HG03565 (cell line): ENCODE results near the gene AAK1.
"Not testable (repeated sequence)": the region's sequence is repeated elsewhere in the genome, so short reads cannot be mapped to it uniquely, and the experiment has no call there.

Experiments
- ATAC-seq: cut with Tn5 transposase; IDR thresholded peaks from one replicate; pipeline ENCODE4 v1.9.1; 2021; ENCODE audit warnings: mild to moderate bottlenecking, moderate library complexity; ENCODE audit not compliant: unreplicated experiment

The AAK1 gene

GRCh38 chr2:69643602-69644505 is at the start of gene AAK1:
Gene AAK1, minus strand, starts transcription at chr2:69643739. Its CDS starts 699 bp downstream, at chr2:69643040.
- ATAC-seq, result peak; percentile 29

DNA sequence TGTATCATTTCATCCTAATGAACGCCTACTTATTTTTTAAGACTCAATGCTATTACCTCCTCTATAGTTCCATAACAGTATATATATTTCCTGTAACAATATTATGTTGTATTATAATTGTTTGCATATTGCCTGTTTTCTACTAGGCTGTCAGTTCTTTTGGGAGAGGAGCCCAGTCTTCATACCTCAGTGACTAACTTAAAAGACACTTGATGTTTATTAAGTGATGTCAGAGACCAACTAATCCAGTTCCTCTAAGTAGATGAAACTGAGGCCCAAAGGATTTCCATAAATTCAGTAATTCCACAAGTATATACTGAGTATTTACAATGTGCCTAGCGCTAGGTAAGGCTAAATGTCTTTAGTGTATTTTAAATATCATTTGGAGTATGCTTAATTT is 48.9 kb upstream of the AAK1 start:
- ATAC-seq, result no peak

DNA sequence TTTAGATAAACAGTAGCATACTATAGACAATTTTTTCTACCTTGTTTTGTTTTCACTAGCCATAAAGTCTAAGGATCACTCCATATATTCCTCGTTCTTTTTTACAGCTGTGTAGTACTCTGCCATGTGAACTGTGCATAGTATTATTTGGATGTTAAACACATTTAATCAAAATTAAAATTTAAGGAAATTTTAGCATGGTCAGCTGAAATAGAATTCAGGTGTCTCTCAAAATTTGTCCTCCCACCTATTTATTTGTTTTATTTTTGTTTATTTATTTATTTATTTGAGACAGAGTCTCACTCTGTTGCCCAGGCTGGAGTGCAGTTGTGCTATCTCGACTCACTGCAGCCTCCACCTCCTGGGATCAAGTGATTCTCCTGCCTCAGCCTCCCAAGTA is 46.4 kb upstream of the AAK1 start:
- ATAC-seq, result no peak

DNA sequence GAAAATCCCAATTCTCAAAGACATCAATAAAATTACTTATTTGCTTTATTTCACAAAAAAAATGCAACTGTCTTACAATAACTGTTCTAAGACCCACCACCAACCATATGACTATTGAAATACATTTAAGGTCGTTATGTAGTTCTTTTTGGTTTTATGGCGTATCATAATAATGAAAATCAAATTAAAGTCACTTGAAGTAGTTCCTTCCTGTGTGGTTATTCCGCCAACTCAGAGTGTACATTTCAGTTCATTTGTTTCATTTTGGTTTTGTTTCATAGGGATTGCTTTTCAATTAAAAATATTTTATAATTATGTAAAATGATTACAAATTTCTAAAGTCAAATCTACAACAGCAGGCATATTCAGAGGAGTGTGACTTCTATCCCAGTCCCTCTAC is 45.9 kb upstream of the AAK1 start:
- no peak for ATAC-seq

- no peak for ATAC-seq
Observed at GRCh38 chr2:69687971-69688611, 44.6 kb upstream of the AAK1 start.

GRCh38 chr2:69686813-69687212 is 43.3 kb upstream of the AAK1 start:
- ATAC-seq, result no peak

- ATAC-seq, result no peak
Observed at GRCh38 chr2:69685321-69686048, 41.9 kb upstream of the AAK1 start.

- no peak for ATAC-seq
Observed at GRCh38 chr2:69683170-69683971, 39.8 kb upstream of the AAK1 start.

DNA sequence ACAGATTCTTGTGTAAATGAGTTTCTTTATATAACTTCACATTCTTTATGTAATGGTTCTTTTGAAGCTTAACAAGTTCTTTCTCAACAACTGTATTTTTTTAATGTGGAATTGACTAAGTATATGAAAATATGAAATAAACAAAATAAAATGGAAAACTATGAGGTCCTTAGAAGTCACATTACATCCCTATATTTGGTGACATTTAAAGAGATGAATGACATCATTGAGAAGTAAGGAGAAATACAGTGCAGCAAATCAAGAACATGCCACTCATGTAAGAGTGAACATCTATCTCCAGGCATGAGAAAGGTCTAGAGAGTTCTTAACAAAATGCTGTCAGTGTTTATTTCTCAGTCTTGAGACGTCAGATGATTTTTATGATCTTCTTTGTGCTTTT is 39.0 kb upstream of the AAK1 start:
- no peak for ATAC-seq

DNA sequence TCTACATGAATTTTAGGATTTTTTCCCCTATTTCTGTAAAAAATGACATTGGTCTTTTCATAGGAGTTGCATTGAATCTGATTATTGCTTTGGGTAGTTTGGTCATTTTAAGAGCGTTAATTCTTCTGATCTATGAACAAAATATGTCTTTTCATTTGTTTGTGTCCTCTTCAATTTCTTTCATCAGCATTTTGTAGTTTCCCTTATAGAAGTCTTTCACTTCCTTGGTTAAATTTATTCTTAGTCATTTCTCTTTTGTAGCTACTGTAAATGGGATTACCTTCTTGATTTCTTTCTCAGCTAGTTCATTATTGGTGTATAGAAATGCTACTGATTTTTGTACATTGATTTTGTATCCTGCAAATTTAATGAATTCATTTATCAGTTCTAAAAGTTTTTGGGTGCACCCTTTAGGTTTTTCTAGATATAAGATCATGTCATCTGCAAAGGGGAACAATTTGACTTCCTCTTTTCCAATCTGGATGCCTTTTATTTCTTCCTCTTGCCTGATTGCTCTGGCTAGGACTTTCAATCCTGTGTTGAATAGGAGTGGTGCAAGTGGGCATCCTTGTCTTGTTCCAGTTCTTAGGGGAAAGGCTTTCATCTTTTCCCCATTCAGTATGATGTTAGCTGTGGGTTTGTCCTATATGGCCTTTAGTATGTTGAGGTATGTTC is 36.6 kb upstream of the AAK1 start:
- ATAC-seq, result no peak

DNA sequence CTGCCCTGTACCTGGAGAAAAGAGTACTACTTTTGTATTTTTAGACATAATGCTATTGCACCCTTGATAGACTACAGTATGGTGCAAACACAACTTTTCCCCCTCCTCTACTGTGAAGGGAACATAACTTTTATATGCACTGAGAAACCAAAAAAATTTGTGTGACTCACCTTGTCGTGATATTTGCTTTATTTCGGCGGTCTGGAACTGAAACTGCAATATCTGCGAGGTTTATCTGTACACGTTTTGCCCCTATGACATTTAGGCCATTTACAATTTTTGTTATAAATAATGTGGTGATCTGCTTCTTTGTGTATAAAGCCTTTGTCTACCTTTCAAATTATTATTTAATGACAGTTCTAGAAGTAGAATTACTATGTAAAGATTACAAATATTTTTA is 34.4 kb upstream of the AAK1 start:
- no peak for ATAC-seq

DNA sequence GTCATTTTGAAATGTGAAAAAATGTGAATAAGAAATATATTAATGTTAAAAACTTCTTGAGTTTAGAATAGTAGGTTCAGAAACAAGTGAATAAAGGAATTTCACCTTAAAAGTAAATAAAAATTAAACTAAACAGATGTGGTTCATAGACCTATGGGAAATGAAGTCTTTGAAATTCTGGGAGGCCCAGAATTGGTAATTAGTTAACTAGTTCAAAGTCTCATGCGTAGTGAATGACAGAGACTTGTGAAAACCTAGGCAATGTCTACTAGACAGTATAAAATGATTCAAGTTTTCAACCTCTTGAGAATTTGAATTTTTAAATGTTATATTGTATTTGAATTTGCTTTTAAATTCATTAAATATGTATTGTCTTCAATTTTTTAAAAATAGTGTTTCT is 32.6 kb upstream of the AAK1 start:
- no peak for ATAC-seq

DNA sequence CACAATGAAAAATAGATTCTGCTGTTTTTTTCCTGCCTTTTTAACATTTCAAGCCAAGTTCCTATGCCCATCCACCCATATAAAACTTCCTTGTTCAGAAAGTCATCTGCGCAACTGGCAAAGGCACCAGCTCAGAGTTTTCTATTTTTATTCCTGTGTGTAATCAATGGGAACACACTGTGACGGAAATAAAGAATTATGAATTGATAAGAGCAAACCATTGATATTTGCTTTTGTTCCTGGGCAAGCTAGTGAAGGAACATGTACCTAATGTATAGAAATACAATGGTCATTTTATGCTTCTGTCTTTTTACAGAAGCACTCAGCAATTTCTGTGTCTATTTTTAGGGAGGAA is 30.8 kb upstream of the AAK1 start:
- ATAC-seq, result no peak

- ATAC-seq, result not testable (repeated sequence)
Observed at GRCh38 chr2:69673098-69673497, 29.6 kb upstream of the AAK1 start.

- ATAC-seq, result no peak
Observed at GRCh38 chr2:69669666-69670065, 26.1 kb upstream of the AAK1 start.

GRCh38 chr2:69668598-69668997 is 25.1 kb upstream of the AAK1 start:
- no peak for ATAC-seq

DNA sequence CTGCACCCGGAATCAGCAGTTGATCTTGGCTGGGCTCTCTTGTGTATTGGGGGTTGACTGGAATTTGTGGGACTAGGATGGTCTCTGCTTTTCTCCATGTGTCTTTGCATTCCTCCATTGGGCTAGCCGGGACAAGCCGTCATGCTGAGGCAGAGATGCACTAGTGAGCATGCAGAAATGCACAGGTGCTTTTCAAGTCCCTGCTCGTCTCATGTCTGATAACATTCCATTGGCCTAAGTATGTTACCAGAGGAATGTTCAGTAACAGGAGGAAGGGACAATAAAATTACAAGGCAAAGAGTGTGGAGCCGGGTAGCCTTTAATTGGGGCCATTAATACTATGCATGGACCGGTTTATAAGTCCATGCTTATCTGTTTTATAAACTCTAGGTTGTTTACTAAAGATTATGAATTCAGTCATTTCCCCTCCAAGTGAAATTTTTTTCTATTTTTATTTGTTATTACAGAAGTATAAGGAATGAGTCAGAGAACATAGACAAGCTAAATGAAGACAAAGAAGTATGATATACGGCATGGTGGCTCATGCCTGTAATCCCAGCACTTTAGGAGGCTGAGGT is 24.4 kb upstream of the AAK1 start:
- no peak for ATAC-seq

- no peak for ATAC-seq
Observed at GRCh38 chr2:69665152-69665551, 21.6 kb upstream of the AAK1 start.

DNA sequence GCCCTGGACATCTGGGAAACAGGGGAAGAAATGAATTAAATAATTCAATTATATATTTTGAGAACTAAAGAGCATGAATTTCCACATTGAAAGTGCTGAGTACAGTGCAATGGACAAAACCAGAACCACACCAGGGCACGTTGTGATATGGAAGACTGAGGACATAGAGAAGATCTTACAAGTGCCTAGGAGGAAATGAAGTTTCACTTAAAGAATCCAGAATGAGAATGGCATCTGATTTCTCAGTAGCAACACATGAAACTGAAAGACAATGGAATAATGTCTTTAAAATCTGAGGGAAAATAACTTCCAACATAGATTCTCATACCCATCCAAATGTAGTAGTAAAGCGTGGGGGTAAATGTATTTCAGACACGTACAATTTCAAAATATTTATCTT is 20.3 kb upstream of the AAK1 start:
- ATAC-seq, result no peak

DNA sequence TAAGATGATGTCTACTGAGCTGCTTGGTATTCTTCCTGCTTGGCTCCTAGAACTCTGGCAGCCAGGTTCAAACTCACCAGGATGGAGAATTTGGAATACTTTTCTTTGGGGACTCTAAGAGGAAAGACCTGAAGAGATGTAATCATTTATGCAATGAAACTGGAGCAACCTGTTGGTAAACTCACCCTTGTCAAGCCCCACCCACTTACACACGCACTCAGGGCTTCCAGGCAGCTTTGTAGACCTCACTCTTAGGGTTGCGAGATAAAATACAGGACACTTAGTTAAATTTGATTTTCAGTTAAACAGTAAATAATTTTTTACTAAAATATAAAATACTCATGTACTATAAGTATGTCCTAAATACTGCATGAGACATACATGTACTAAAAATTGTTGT is 19.0 kb upstream of the AAK1 start:
- not testable (repeated sequence) for ATAC-seq
